Activated naive CD8-positive, alpha-beta T cell treated with anti-CD3 and anti-CD28 coated beads, Interleukin-2, amount 50 U/mL, for 24 hours (primary cell): Measurements from ENCODE around the gene GAPDHS.

Source experiments
- ATAC-seq: fragments of 150-1000 bp; cut with Tn5 transposase; one replicate; pipeline ENCODE4 v1.10.0; 2021
- DNase-seq: peaks from one replicate; pipeline ENCODE4 v3.0.0; 2021
- H3K27ac Mint-ChIP-seq: one replicate; pipeline ENCODE4 v1.8.0; 2021; ENCODE audit warnings: mild to moderate bottlenecking, mixed read lengths
- H3K27me3 Mint-ChIP-seq: one replicate; pipeline ENCODE4 v1.8.0; 2021; ENCODE audit warnings: mixed read lengths
- H3K36me3 Mint-ChIP-seq: one replicate; pipeline ENCODE4 v1.8.0; 2021; ENCODE audit warnings: low read depth, mixed read lengths
- H3K4me1 Mint-ChIP-seq: one replicate; pipeline ENCODE4 v1.8.0; 2021; ENCODE audit warnings: mixed read lengths
- H3K4me3 Mint-ChIP-seq: one replicate; pipeline ENCODE4 v1.8.0; 2021; ENCODE audit warnings: mild to moderate bottlenecking, moderate library complexity, mixed read lengths
- H3K9me3 Mint-ChIP-seq: one replicate; pipeline ENCODE4 v1.8.0; 2021; ENCODE audit warnings: mixed read lengths

GAPDHS gene

DNA sequence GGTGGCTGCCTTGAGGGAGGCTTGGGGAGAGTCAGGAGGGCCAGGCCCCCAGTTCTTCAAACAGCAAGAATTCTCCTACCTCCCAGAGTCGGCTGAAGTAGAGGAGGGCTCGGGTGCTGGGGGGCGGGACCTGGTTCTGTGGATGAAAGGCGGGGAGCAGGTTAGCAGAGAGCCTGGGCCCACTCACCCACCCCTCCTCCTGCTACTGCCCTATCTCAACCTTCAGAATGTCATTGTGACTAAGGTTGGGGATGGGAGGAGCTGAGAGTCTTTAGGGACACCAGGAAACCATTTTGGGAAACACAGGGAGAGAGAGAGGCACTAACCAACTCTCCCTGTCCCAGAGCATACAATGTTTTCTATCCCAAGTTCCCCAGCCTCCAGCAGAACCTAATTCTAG is 30.5 kb upstream of the GAPDHS start:
- Mint-ChIP-seq H3K27me3 (peaks cover 24% of the 10 kb centered on the region), H3K4me1 (no peaks in the 10 kb centered on the region), H3K27ac (no peak overlapping the region), H3K4me3 (no peak overlapping the region), H3K9me3 (no peaks in the 10 kb centered on the region), H3K36me3 (no peaks in the 10 kb centered on the region)
- ATAC-seq (no peak), DNase-seq (no peak)

DNA sequence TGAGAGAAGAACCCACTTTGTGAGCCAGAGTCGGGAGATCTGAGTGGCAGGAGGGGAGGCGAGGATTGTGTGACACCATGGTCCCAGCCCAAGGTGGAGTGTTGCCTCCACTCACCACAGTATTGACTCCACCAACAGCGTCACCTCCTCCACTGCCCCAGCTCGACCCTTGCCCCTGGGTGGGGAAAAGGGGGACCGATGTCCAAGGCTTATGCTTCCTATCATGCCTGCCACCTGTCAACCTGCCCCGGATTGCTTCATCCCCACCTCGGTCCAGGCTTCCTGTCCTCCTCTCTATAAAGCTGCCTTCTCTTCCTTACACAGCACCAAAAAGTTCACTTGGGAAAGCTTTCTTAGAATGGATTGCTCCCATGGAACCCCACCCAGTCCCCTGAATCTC is 27.2 kb upstream of the GAPDHS start:
- Mint-ChIP-seq H3K4me3 (no peak overlapping the region), H3K9me3 (no peaks in the 10 kb centered on the region), H3K36me3 (no peaks in the 10 kb centered on the region), H3K4me1 (peaks cover 15% of the 10 kb centered on the region), H3K27me3 (peaks cover 47% of the 10 kb centered on the region), H3K27ac (no peak overlapping the region)
- no peak for ATAC-seq
- no peak for DNase-seq

DNA sequence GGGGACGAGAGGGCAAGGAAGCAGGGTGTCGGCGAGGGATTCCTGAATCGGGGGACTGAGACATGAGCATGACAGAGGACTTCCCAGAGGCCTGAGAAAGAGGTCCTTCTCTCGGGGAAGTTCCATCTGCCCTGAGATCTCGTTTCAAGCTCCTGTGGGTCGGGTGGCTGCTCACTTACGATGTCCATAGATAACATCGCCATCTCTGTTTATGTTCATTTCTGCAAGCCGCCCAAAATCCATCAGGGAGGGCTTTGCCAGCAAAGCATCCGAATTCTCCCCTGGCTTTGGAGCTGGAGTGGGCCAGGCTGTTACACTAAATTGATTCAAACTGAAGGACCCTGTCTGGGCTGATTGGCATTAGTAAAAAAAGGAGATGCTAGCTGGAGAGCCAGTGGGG is 25.7 kb upstream of the GAPDHS start:
- peaks cover 54% of the 10 kb centered on the region for H3K27me3 Mint-ChIP-seq
- peaks cover 15% of the 10 kb centered on the region for H3K4me1 Mint-ChIP-seq
- ATAC-seq = no peak
- no peak for DNase-seq
- H3K36me3 Mint-ChIP-seq = no peaks in the 10 kb centered on the region
- no peak overlapping the region for H3K27ac Mint-ChIP-seq
- no peaks in the 10 kb centered on the region for H3K9me3 Mint-ChIP-seq
- no peak overlapping the region for H3K4me3 Mint-ChIP-seq

DNA sequence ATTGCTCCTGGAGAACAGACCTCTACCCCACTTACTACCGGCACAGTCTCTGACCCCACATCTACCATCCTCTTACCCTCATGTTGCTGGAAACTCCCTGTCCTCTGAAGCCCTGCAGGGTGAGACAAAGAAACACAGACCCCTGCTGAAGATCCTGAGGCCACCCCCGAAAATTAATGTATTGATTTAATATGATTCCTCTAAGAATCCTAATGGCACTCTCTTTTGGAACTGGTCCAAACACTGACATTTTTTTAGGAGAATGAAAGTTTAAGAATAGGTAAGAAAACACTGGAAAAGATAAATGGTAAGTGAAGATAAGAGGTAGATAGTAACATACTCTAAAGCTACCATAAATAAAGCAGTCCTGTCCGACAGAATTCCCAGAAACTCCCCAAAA is 25.1 kb upstream of the GAPDHS start:
- Mint-ChIP-seq H3K4me3 (no peak overlapping the region), H3K9me3 (no peaks in the 10 kb centered on the region), H3K27me3 (peaks cover 57% of the 10 kb centered on the region), H3K27ac (no peak overlapping the region), H3K4me1 (peaks cover 15% of the 10 kb centered on the region), H3K36me3 (no peaks in the 10 kb centered on the region)
- DNase-seq (no peak), ATAC-seq (no peak)

DNA sequence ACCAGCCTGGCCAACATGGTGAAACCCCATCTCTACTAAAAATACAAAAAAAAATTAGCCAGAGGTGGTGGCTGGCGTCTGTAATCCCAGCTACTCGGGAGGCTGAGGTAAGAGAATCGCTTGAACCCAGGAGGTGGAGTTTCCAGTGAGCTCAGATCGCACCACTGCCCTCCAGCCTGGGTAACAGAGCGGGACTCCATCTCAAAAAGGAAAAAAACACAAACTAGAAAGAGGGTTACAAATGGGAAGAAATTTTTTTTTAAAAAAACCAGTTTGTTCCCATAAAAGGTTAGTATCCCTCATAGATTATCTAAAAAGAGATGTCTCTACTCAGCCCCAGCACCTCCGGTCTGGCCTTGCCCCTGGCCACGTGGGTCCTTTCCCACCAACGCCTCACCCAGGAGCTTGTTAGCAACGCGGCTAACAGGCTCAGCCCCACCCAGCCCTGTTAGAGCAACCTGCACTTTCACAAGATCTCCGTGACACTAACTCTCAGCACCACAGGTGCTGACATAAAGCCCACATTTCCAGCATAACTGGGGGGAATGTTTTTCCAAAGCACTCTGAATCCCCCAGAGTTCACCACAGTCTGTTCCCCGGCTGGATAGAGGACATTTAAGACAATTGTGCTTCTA is 24.1 kb upstream of the GAPDHS start:
- Mint-ChIP-seq H3K27me3 (peaks cover 60% of the 10 kb centered on the region), H3K4me3 (peak overlapping the region; percentile 57), H3K9me3 (no peaks in the 10 kb centered on the region), H3K36me3 (no peaks in the 10 kb centered on the region), H3K4me1 (peaks cover 15% of the 10 kb centered on the region), H3K27ac (no peak overlapping the region)
- DNase-seq (peak; percentile 25), ATAC-seq (no peak)

DNA sequence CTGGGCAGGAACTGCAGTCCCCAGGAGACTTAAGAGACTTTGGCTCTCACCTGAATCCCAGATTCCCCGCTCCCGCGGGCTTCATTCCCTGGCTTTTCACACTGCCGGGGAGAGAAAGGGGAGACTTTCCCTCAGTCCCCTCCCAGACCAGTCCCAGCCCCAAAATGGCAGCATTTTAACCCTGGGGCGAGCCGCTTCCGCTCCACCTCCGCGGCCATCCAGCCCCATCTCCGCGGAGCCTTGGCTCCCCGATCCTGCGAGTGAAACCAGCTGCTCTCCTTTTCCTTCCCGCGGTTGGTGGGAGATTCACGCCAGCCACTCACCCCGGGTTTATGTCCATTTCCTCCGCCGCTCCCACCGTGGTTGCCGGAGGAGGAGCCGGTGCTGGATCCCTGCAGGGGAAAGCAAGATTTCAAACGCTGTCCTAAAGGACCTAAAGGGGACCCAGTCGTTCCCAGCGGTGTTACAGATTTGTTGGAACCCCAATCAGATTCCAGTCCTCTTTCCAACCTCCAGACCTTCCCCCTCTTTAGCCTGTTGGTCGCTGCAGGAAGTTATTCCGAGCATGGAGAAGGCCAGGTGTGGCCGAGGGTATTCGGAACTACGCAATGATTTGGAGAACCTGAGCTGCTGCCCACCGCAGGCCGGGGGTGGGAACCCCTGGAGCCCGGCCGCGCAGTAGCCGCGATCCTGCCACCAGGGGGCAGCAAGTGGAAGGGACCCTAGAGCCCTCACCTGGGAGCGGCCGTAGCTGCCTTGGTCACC is 23.2 kb upstream of the GAPDHS start:
- no peaks in the 10 kb centered on the region for H3K36me3 Mint-ChIP-seq
- H3K9me3 Mint-ChIP-seq = no peaks in the 10 kb centered on the region
- peak overlapping the region; percentile 57 for H3K4me3 Mint-ChIP-seq
- H3K4me1 Mint-ChIP-seq = peaks cover 15% of the 10 kb centered on the region
- no peak overlapping the region for H3K27ac Mint-ChIP-seq
- ATAC-seq = peak; percentile 67
- peak; percentile 88 for DNase-seq
- peaks cover 62% of the 10 kb centered on the region for H3K27me3 Mint-ChIP-seq

DNA sequence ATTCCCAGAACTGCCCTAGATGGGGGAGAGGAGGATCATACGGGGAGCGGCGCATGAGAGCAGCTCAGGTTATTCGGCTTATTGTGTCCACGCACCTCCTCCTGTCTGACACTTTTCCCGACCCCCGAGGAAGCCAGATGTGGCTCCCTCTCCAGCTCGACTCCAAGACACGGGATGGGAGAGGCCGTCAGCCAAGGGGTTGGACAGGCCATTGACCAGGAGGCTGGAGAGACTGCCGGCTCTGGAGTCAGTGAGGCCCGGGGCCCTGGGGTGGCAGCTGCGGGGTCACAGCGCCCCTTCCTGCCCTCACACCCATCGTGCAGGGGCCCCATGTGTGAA is 22.7 kb upstream of the GAPDHS start:
- H3K27me3 Mint-ChIP-seq = peaks cover 56% of the 10 kb centered on the region
- no peaks in the 10 kb centered on the region for H3K9me3 Mint-ChIP-seq
- ATAC-seq (no peak), DNase-seq (no peak)
- H3K4me1 Mint-ChIP-seq = peaks cover 15% of the 10 kb centered on the region
- no peaks in the 10 kb centered on the region for H3K36me3 Mint-ChIP-seq
- H3K27ac Mint-ChIP-seq = no peak overlapping the region
- no peak overlapping the region for H3K4me3 Mint-ChIP-seq

DNA sequence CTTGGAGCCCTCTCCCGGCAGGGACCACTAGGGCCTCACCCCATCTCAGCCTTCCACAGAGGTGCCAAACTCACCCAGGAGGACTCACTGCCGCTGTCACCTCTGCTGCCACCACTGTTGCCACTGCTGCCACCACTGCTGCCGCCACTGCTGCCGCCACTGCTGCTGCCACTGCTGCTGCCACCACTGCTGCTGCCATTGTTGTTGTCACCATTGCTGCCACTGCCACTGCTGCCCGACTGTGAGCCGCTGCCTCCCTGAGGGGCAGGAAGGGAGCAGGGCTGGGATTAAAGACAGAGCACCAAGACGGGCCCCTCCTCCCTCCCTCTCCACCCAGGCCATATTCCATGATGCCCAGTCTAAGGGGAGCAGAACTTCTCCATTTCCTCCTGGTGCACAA is 21.9 kb upstream of the GAPDHS start:
- H3K27me3 Mint-ChIP-seq = peaks cover 54% of the 10 kb centered on the region
- ATAC-seq (no peak), DNase-seq (no peak)
- H3K4me3 Mint-ChIP-seq = no peak overlapping the region
- no peak overlapping the region for H3K27ac Mint-ChIP-seq
- peaks cover 15% of the 10 kb centered on the region for H3K4me1 Mint-ChIP-seq
- no peaks in the 10 kb centered on the region for H3K9me3 Mint-ChIP-seq
- no peaks in the 10 kb centered on the region for H3K36me3 Mint-ChIP-seq

DNA sequence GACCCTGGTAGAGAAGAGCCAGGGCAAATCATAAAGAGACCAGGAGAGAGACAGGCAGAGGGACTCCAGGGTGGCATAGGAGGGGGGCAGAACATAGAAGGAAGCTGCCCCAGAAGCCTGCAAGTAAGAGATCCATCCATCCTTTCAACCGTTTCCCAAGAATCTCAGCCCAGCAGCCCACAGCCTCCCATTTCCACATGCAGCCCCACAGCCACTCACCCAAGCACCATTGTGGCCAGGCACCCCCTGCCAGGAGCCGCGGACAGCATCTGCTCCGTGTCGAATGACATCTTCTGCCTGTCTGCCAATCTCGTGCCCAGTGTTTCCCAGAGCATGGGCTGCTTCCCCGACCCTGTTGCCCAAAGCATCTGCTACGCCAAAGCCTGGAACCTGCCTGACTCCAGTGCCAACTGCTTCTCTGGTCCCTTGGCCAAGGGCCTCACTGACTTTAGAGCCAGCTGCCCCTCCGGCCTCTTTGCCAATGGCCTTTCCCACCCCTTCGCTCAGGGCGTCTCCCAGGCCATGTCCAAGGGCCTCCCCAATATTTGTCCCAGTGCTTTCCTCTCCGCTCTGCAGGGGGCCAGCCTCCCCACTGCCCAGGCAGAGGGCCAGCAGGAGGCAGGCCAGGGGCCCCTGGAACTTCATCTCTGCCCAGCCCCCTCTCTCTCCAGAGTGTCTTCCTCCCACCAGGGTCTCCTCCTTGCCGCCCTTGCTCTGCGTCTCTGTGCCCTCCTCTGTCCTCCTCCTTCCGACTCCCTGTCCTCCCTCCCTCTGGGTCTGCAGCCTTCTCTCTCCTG is 20.2 kb upstream of the GAPDHS start:
- no peak for ATAC-seq
- Mint-ChIP-seq H3K4me1 (peaks cover 15% of the 10 kb centered on the region), H3K27ac (no peak overlapping the region), H3K27me3 (peaks cover 49% of the 10 kb centered on the region), H3K36me3 (no peaks in the 10 kb centered on the region), H3K9me3 (no peaks in the 10 kb centered on the region), H3K4me3 (no peak overlapping the region)
- no peak for DNase-seq

DNA sequence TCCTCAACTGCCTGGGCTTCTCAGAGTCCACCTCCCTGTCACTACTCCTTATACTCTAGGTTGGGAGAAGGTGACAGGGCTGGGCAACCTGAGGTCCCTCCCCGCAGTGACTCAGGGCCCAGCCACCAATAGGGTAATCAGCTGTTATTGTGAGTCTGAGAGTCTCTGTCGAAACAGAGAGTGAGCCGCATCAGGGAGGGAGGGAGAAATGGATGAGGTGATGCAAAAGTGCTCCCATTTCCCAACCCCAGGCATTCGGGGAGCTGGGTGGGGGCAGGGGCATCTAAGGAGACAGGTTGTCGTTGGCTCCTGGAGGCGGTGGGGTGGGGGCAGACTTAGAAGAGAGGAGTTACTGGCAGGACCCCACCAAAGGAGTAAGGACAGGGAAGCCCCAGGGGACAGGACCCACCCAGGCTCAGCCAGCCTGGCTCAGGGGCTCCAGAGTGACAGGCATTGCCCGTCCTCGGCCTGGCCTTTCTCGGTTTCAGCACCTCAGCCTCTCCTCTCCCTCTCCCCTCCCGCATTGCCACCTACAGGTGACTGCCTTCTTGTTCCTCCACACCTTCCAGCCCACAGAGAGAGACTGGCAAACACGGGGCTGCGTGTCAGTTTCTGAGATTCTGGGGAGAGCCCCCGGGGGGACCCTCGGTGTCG is 19.5 kb upstream of the GAPDHS start, which contains the start of gene DMKN:
Gene DMKN, minus strand, starts transcription at position 22 of the 654 bp plus-strand sequence. CDS start 174 bp downstream, outside the sequence.
- peaks cover 13% of the 10 kb centered on the region for H3K4me1 Mint-ChIP-seq
- H3K27ac Mint-ChIP-seq = no peak within 1 kb of the TSS
- no peaks in the 10 kb centered on the region for H3K36me3 Mint-ChIP-seq
- DNase-seq (no peak), ATAC-seq (no peak)
- peaks cover 44% of the 10 kb centered on the region for H3K27me3 Mint-ChIP-seq
- no peaks in the 10 kb centered on the region for H3K9me3 Mint-ChIP-seq
- no peak within 1 kb of the TSS for H3K4me3 Mint-ChIP-seq

DNA sequence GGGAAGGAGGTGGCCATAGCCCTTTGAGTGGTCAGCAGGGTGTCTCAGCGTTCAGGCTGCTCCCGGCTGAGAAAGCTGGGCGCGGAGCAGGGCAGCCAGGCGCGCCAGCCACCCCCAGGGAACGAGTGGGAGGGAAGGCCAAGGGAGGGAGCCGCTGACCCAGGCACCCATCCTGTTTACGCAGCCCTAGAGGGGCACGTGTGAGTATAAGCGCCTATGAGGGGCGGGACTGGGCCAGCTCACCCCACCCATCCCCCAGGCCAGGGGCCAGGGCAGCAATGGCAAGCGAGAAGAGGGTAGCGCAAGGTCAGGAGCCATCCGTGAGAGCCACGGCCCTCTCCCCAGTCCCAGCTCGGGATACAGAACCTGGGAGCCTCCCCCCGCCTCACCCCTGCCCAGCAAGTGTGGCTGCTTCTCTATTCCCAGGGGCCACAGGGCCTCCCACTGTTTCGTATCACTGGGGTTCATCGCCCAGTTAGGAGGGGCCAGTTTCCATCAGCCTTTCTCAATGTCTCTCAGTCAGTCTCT is 18.9 kb upstream of the GAPDHS start:
- Mint-ChIP-seq H3K9me3 (no peaks in the 10 kb centered on the region), H3K4me1 (peaks cover 11% of the 10 kb centered on the region), H3K4me3 (no peak overlapping the region), H3K27ac (no peak overlapping the region), H3K27me3 (peaks cover 42% of the 10 kb centered on the region), H3K36me3 (no peaks in the 10 kb centered on the region)
- ATAC-seq (no peak), DNase-seq (no peak)

DNA sequence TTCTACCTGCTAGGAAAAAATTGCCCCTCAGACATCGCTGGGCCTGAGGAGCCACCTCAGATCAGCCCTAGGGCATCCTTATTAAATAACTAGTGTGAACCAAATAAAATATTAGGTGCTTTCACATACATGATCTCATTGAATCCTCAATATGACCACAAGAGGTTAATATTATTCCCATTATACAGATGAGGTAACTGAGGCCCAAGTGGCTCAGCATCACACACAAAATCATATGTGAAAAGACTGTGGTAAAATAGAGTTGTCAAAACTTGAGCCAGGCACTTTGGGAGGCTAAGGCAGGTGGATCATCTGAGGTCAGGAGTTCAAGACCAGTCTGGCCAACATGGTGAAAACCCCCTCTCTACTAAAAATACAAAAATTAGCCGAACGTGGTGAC is 16.9 kb upstream of the GAPDHS start:
- H3K27ac Mint-ChIP-seq = no peak overlapping the region
- no peaks in the 10 kb centered on the region for H3K9me3 Mint-ChIP-seq
- H3K36me3 Mint-ChIP-seq = no peaks in the 10 kb centered on the region
- H3K4me1 Mint-ChIP-seq = no peaks in the 10 kb centered on the region
- no peak overlapping the region for H3K4me3 Mint-ChIP-seq
- ATAC-seq (no peak), DNase-seq (no peak)
- H3K27me3 Mint-ChIP-seq = peaks cover 28% of the 10 kb centered on the region

DNA sequence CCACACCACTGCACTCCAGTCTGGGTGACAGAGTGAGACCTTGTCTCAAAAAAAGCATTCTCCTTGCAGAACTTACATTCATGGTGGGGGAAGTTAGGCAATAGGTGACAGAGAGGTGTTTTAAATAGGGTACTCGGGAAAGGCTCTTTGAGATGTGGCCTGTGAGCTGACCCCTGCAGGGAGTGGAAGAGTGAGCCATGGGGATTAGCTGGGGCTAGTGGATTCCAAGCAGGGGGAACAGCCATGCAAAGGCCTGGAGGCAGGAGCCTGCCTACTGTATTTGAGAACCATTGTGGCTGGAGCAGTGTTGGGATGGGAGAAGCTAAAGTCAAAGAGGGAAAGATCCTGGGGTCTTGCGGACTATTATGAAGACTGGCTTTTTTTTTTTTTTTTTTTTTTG is 15.9 kb upstream of the GAPDHS start:
- Mint-ChIP-seq H3K9me3 (no peaks in the 10 kb centered on the region), H3K4me1 (no peaks in the 10 kb centered on the region), H3K4me3 (no peak overlapping the region), H3K27ac (no peak overlapping the region), H3K27me3 (peaks cover 20% of the 10 kb centered on the region), H3K36me3 (no peaks in the 10 kb centered on the region)
- ATAC-seq (no peak), DNase-seq (no peak)

DNA sequence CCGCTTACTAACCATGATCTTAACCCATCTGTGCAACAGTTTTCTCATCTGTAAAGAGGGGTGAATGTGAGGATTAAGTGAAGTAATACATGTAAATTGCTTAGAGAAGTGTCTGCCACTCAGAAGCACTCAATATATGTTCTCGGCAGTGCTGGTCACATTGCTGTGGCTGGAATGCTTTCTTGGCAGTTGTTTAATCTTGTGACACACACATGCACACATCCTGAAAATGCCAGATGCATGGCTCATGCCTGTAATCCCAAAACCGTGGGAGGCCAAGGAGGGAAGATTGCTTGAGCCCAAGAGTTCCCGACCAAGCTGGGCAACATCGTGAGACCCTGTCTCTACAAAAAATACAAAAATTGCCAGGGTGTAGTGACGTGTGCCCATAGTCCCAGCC is 14.9 kb upstream of the GAPDHS start:
- Mint-ChIP-seq H3K4me3 (no peak overlapping the region), H3K4me1 (no peaks in the 10 kb centered on the region), H3K27ac (no peak overlapping the region), H3K9me3 (no peaks in the 10 kb centered on the region), H3K36me3 (no peaks in the 10 kb centered on the region), H3K27me3 (peaks cover 13% of the 10 kb centered on the region)
- DNase-seq (no peak), ATAC-seq (no peak)
